Neuronal stem cell (in vitro differentiated cells): ENCODE data around the gene MAVS.
"Not testable (repeated sequence)": the region's sequence is repeated elsewhere in the genome, so short reads cannot be mapped to it uniquely, and the experiment has no call there.

Experiments used
- DNase-seq: peaks from one replicate; pipeline ENCODE4 v3.0.0-alpha.2; 2013; ENCODE audit warnings: low spot score
- H2AFZ ChIP-seq: one replicate; pipeline ENCODE4 v1.6.1; 2013; ENCODE audit warnings: mild to moderate bottlenecking, low read length, inconsistent platforms
- H2AK5ac ChIP-seq: 2 replicates; pipeline ENCODE4 v1.6.1; 2013; ENCODE audit warnings: low read depth, mild to moderate bottlenecking, inconsistent platforms, low read length, moderate library complexity, mixed read lengths
- H2BK120ac ChIP-seq: 2 replicates; pipeline ENCODE4 v1.6.1; 2013; ENCODE audit warnings: low read depth, mild to moderate bottlenecking, inconsistent platforms, low read length, moderate library complexity, mixed read lengths
- H2BK12ac ChIP-seq: one replicate; pipeline ENCODE4 v1.6.1; 2013; ENCODE audit warnings: low read length, inconsistent platforms
- H2BK15ac ChIP-seq: 2 replicates; pipeline ENCODE4 v1.6.1; 2013; ENCODE audit warnings: mild to moderate bottlenecking, low read length, inconsistent platforms, mixed read lengths
- H2BK5ac ChIP-seq: one replicate; pipeline ENCODE4 v1.6.1; 2013; ENCODE audit warnings: inconsistent platforms, mild to moderate bottlenecking, low read length, moderate library complexity
- H3K14ac ChIP-seq: one replicate; pipeline ENCODE4 v1.6.1; 2013; ENCODE audit warnings: low read length, inconsistent platforms
- H3K18ac ChIP-seq: 2 replicates; pipeline ENCODE4 v1.6.1; 2013; ENCODE audit warnings: low read length, inconsistent platforms
- H3K23ac ChIP-seq: 2 replicates; pipeline ENCODE4 v1.6.1; 2013; ENCODE audit warnings: low read depth, mild to moderate bottlenecking, mixed read lengths, low read length, inconsistent platforms; ENCODE audit not compliant: poor library complexity
- H3K27ac ChIP-seq: replicated peaks from 3 replicates; pipeline ENCODE4 v1.5.1; 2013; ENCODE audit warnings: low read length, inconsistent platforms
- H3K27me3 ChIP-seq, 3 experiments: 2 replicates each; pipeline ENCODE4 v1.6.1; 2013; ENCODE audit warnings: low read length in 3 of 3, mild to moderate bottlenecking in 2 of 3, inconsistent platforms in 1 of 3, low read depth in 1 of 3, mixed read lengths in 1 of 3, moderate library complexity in 1 of 3; ENCODE audit not compliant: control insufficient read depth in 3 of 3, insufficient read depth in 3 of 3
- H3K36me3 ChIP-seq, 2 donors: replicated peaks in 1 of 2; 2 replicates each; pipeline ENCODE4 v1.6.1; 2013; ENCODE audit warnings: low read length in 2 of 2; ENCODE audit not compliant: control insufficient read depth in 2 of 2, insufficient read depth in 2 of 2
- H3K4ac ChIP-seq: 2 replicates; pipeline ENCODE4 v1.6.1; 2013; ENCODE audit warnings: inconsistent platforms, mild to moderate bottlenecking, low read length, moderate library complexity
- H3K4me1 ChIP-seq, 2 donors: 1 replicate in 1 of 2; 2 replicates in 1 of 2; pipeline ENCODE4 v1.6.1; 2013; ENCODE audit warnings: low read length in 2 of 2, low read depth in 1 of 2; ENCODE audit not compliant: control insufficient read depth in 2 of 2, insufficient read depth in 1 of 2
- H3K4me2 ChIP-seq: one replicate; pipeline ENCODE4 v1.6.1; 2013; ENCODE audit warnings: mild to moderate bottlenecking, low read length, inconsistent platforms; ENCODE audit not compliant: insufficient read depth, poor library complexity, severe bottlenecking
- H3K4me3 ChIP-seq, 2 donors: 2 replicates each; pipeline ENCODE4 v1.5.1; 2013; ENCODE audit warnings: low read length in 2 of 2, mild to moderate bottlenecking in 2 of 2, inconsistent platforms in 1 of 2, moderate library complexity in 1 of 2
- H3K79me1 ChIP-seq: one replicate; pipeline ENCODE4 v1.6.1; 2013; ENCODE audit warnings: low read depth, mild to moderate bottlenecking, inconsistent platforms, low read length, moderate library complexity
- H3K9ac ChIP-seq: one replicate; pipeline ENCODE4 v1.6.1; 2013; ENCODE audit warnings: mild to moderate bottlenecking, low read depth, low read length, inconsistent platforms; ENCODE audit not compliant: poor library complexity
- H3K9me3 ChIP-seq, 2 donors: replicated peaks in 1 of 2; 2 replicates each; pipeline versions ENCODE3 to v1.6.1; 2013; ENCODE audit warnings: low read length in 2 of 2, mild to moderate bottlenecking in 2 of 2, inconsistent platforms in 1 of 2, low read depth in 1 of 2, mixed read lengths in 1 of 2, moderate library complexity in 1 of 2; ENCODE audit not compliant: control insufficient read depth in 2 of 2, insufficient read depth in 1 of 2
- H4K8ac ChIP-seq: one replicate; pipeline ENCODE4 v1.6.1; 2013; ENCODE audit warnings: low read depth, mild to moderate bottlenecking, inconsistent platforms, low read length, moderate library complexity
- H4K91ac ChIP-seq: one replicate; pipeline ENCODE4 v1.6.1; 2013; ENCODE audit warnings: low read length, low read depth, mild to moderate bottlenecking, inconsistent platforms; ENCODE audit not compliant: poor library complexity
- WGBS, 2 donors: extraction: QIAGEN DNeasy Blood & Tissue Kit; methylation state at CpG; one replicate each; pipeline ENCODE4 v1.1.7; 2013; ENCODE audit warnings: missing lambda C conversion rate in 2 of 2, mixed read lengths in 1 of 2; ENCODE audit not compliant: insufficient read length in 2 of 2, insufficient replicate concordance in 1 of 2; ENCODE audit errors: extremely low coverage in 2 of 2; 5-methylcytosine and 5-hydroxymethylcytosine counted together

The MAVS gene

GRCh38 chr20:3894796-3895195 is 48.2 kb downstream of the MAVS start:
- Histone ChIP-seq H3K79me1 (peaks cover 1% of the 10 kb centered on the region), H3K4ac (no peak overlapping the region), H3K27me3 (no peaks in the 10 kb centered on the region), H3K18ac (no peak overlapping the region), H3K9ac (no peak overlapping the region), H3K27ac (no peak overlapping the region), H3K4me3 (no peak overlapping the region), H3K23ac (no peak overlapping the region), H2AK5ac (no peak overlapping the region), H3K36me3 (peaks cover 5 to 81% of the 10 kb centered on the region in 2 donors), H2BK5ac (no peak overlapping the region), H2BK12ac (no peak overlapping the region), H3K4me2 (no peak overlapping the region), H3K9me3 (peaks cover 0 to 5% of the 10 kb centered on the region in 2 donors), H2BK15ac (no peak overlapping the region), H4K8ac (no peak overlapping the region), H3K14ac (no peak overlapping the region), H4K91ac (no peak overlapping the region), H2BK120ac (no peak overlapping the region), H2AFZ (no peak overlapping the region), H3K4me1 (peaks cover 4 to 10% of the 10 kb centered on the region in 2 donors)
- no CpG with 5 or more reads among the region's 5 CpGs for WGBS, 2 donors
- no peak for DNase-seq

DNA sequence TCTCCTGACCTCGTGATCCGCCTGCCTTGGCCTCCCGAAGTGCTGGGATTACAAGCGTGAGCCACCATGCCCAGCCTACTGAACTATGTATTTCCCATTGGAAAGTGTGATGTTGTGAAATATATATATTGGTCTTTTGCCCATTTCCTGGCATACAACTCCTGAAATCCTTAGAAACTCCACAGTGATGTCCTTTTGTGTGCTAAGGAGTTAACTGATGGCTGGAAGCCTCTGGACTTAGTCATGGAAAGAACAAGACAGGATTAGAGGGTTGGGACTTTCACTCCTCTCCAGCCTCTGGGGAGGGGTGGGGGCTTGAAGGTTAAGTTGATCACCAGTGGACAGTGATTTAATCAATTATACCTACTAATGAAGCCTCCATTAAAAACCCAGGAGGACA is 49.7 kb downstream of the MAVS start:
- Histone ChIP-seq H3K9me3 (peaks cover 0 to 5% of the 10 kb centered on the region in 2 donors), H2AFZ (no peak overlapping the region), H3K4me1 (peaks cover 2 to 7% of the 10 kb centered on the region in 2 donors), H3K18ac (no peak overlapping the region), H3K4me3 (no peak overlapping the region), H3K27me3 (no peaks in the 10 kb centered on the region), H2BK12ac (no peak overlapping the region), H3K79me1 (peaks cover 1% of the 10 kb centered on the region), H2AK5ac (no peak overlapping the region), H4K8ac (no peak overlapping the region), H3K9ac (no peak overlapping the region), H3K14ac (no peak overlapping the region), H4K91ac (no peak overlapping the region), H3K23ac (no peak overlapping the region), H3K4ac (no peak overlapping the region), H3K4me2 (no peak overlapping the region), H2BK120ac (no peak overlapping the region), H2BK5ac (no peak overlapping the region), H3K27ac (no peak overlapping the region), H3K36me3 (peaks cover 5 to 76% of the 10 kb centered on the region in 2 donors), H2BK15ac (no peak overlapping the region)
- DNase-seq = no peak
- no CpG with 5 or more reads among the region's 4 CpGs for WGBS, 2 donors

- peaks cover 5 to 76% of the 10 kb centered on the region in 2 donors for H3K36me3 ChIP-seq
- H3K27ac ChIP-seq = no peak overlapping the region
- no peak overlapping the region for H4K8ac ChIP-seq
- H2BK12ac ChIP-seq = no peak overlapping the region
- H2AK5ac ChIP-seq = no peak overlapping the region
- peaks cover 1% of the 10 kb centered on the region for H3K79me1 ChIP-seq
- H3K9me3 ChIP-seq = peaks cover 0 to 5% of the 10 kb centered on the region in 2 donors
- no peak overlapping the region for H3K9ac ChIP-seq
- no peak overlapping the region for H2BK15ac ChIP-seq
- H3K18ac ChIP-seq = no peak overlapping the region
- H4K91ac ChIP-seq = no peak overlapping the region
- no peak overlapping the region for H3K14ac ChIP-seq
- H2AFZ ChIP-seq = no peak overlapping the region
- H2BK120ac ChIP-seq = no peak overlapping the region
- no peak for DNase-seq
- H3K4me1 ChIP-seq = peaks cover 2% of the 10 kb centered on the region in 2 donors
- H2BK5ac ChIP-seq = no peak overlapping the region
- H3K4me2 ChIP-seq = no peak overlapping the region
- no peaks in the 10 kb centered on the region for H3K27me3 ChIP-seq
- no CpG with 5 or more reads among the region's 10 CpGs for WGBS, 2 donors
- no peak overlapping the region for H3K4ac ChIP-seq
- H3K23ac ChIP-seq = no peak overlapping the region
- no peak overlapping the region for H3K4me3 ChIP-seq
Measured at GRCh38 chr20:3896853-3897583, 50.4 kb downstream of the MAVS start.

DNA sequence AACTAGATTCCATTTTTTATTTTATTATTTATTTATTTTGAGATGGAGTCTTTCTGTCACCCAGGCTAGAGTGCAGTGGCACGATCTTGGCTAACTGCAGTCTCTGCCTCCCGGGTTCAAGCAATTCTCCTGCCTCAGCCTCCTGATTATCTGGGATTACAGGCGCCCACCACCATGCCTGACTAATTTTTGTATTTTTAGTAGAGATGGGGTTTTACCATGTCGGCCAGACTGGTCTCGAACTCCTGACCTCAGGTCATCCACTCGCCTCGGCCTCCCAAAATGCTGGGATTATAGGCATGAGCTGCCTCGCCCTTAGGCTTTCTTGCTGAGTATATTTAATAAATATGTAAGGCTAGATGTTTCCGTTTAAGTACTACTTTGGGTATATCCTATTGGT is 51.5 kb downstream of the MAVS start:
- WGBS, 2 donors = no CpG with 5 or more reads among the region's 9 CpGs
- H3K9me3 ChIP-seq, H3K27me3 ChIP-seq, H3K4ac ChIP-seq, H3K27ac ChIP-seq, DNase-seq, H3K18ac ChIP-seq, H3K4me2 ChIP-seq, H2BK12ac ChIP-seq, H2BK15ac ChIP-seq, H3K23ac ChIP-seq, H3K9ac ChIP-seq, H2BK120ac ChIP-seq, H3K4me1 ChIP-seq, H4K8ac ChIP-seq, H3K79me1 ChIP-seq, H2AK5ac ChIP-seq, H2AFZ ChIP-seq, H4K91ac ChIP-seq, H3K4me3 ChIP-seq, H3K14ac ChIP-seq, H2BK5ac ChIP-seq: not testable (repeated sequence)
- peaks cover 5 to 66% of the 10 kb centered on the region in 2 donors for H3K36me3 ChIP-seq
